ENCODE measurements around the gene ADAMTS15. TPM values are rescaled to one million over a fixed set of nuclear protein-coding genes. Genes with fewer than 3 reads are reported as not detected.
A peak's percentile ranks its signal among the peaks of the same experiment; 100 is the strongest.

Gene ADAMTS15
- total and polyA plus RNA-seq, 2 experiments from 2014 or later = 2.2 to 12.9 TPM

DNA sequence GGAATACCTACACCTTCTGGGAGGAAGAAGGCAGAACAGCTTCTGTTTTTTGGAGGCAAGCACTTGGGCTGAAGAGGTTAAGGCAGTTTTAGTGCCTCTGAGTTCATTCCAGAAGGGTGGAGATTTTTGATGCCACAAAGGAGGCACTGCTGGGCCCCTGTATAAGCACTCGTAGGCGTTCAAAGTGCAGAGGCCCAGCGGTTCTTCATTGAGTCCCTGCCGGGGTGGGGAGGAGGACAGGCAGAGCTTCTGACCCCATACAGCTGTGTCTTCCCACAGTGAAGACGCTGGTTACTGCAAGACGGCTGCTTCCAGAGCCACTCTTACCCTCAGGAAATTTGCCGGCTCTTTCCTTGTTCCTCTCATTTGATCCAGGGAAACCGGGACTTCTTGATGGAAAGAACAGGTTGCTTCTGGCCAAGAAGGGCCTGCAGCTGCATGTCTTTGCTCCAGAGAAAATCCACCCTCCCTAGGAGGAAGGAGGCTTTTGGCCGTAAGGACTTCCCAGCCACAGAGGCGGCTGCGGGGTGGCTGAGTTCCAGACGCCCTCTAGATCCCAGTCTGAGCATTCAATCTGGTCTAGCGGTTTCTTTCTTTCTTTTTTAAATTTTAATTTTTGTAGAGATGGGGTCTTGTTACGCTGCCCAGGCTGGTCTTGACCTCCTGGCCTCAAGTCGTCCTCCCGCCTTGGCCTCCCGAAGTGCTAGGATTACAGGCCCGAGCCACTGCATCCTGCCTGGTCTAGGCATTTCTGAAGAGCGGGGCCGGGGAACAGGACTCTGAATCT lies 9.4 kb downstream of the ADAMTS15 start:
- Histone ChIP-seq H3K4me3 (no peak overlapping the region), H3K9me3 (ENCODE audit: low read depth) (no peaks in the 10 kb centered on the region), H3K36me3 (peaks cover 1% of the 10 kb centered on the region), H3K27ac (no peak overlapping the region), H3K4me1 (ENCODE audit: low read depth) (peaks cover 15% of the 10 kb centered on the region), H3K27me3 (no peaks in the 10 kb centered on the region)
- TF ChIP-seq CTCF (IDR thresholded peaks at IDR 0.05; ENCODE audit: low read depth, low read length) = no peak
- peak in 1 of 2 donors; percentile 57 for DNase-seq (ENCODE audit: low read depth in 1 of 2, low spot score in 1 of 2)

DNA sequence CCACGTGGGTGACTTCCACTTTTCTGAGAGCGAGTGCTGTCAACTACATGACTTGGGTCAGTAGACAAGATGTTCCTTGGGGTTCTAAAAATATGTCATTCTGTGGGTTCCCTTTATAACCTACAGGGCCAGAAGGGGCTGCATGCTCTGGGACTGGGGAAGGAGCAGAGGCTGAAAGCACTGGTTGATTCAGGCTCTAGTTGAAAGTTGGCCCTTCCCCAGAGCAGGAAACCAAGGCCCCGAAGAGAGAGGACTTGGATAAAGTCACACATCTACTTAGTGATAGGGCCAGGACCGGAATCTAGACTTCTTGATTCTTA lies 9.9 kb downstream of the ADAMTS15 start:
- no peaks in the 10 kb centered on the region for H3K27me3 ChIP-seq
- peaks cover 2% of the 10 kb centered on the region for H3K36me3 ChIP-seq
- no peaks in the 10 kb centered on the region for H3K9me3 ChIP-seq (ENCODE audit: low read depth)
- TF ChIP-seq CTCF (IDR thresholded peaks at IDR 0.05; ENCODE audit: low read depth, low read length) = no peak
- DNase-seq (ENCODE audit: low read depth in 1 of 2, low spot score in 1 of 2) = no peak
- H3K27ac ChIP-seq = no peak overlapping the region
- H3K4me3 ChIP-seq = no peak overlapping the region
- H3K4me1 ChIP-seq (ENCODE audit: low read depth) = peaks cover 15% of the 10 kb centered on the region

GRCh38 chr11:130459521-130459920 lies 11.1 kb downstream of the ADAMTS15 start:
- Histone ChIP-seq H3K36me3 (peaks cover 2% of the 10 kb centered on the region), H3K4me3 (no peak overlapping the region), H3K27ac (no peak overlapping the region), H3K4me1 (ENCODE audit: low read depth) (peaks cover 8% of the 10 kb centered on the region), H3K9me3 (ENCODE audit: low read depth) (no peaks in the 10 kb centered on the region), H3K27me3 (no peaks in the 10 kb centered on the region)
- no peak for TF ChIP-seq CTCF (IDR thresholded peaks at IDR 0.05; ENCODE audit: low read depth, low read length)
- no peak for DNase-seq (ENCODE audit: low read depth in 1 of 2, low spot score in 1 of 2)

DNA sequence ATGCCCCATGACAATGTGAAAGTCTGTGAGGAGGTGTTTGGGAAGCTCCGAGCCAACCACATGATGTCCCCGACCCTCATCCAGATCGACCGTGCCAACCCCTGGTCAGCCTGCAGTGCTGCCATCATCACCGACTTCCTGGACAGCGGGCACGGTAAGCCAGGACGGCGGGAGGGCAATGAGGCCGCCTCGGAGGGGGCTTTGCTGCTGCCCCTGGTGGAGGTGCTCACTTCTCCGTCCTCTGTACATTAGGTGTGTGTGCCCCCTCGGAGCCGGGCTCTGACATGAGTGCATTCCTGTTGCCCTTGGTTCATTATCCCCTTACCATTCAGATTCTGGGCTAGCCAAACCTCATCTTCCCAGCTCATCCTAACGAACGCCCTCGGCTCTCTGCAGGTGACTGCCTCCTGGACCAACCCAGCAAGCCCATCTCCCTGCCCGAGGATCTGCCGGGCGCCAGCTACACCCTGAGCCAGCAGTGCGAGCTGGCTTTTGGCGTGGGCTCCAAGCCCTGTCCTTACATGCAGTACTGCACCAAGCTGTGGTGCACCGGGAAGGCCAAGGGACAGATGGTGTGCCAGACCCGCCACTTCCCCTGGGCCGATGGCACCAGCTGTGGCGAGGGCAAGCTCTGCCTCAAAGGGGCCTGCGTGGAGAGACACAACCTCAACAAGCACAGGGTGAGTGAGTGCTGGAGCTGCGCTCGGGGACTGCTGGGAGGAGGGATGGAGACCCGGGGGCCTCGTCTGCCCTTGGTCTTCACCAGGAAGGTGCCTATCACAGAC lies 13.8 kb downstream of the ADAMTS15 start:
- TF ChIP-seq CTCF (IDR thresholded peaks at IDR 0.05; ENCODE audit: low read depth, low read length) = no peak
- H3K9me3 ChIP-seq (ENCODE audit: low read depth) = no peaks in the 10 kb centered on the region
- no peaks in the 10 kb centered on the region for H3K27me3 ChIP-seq
- no peak for DNase-seq (ENCODE audit: low read depth in 1 of 2, low spot score in 1 of 2)
- H3K27ac ChIP-seq = no peak overlapping the region
- H3K4me3 ChIP-seq = no peak overlapping the region
- peaks cover 2% of the 10 kb centered on the region for H3K36me3 ChIP-seq
- H3K4me1 ChIP-seq (ENCODE audit: low read depth) = no peaks in the 10 kb centered on the region

GRCh38 chr11:130462931-130463330 lies 14.5 kb downstream of the ADAMTS15 start:
- TF ChIP-seq CTCF (IDR thresholded peaks at IDR 0.05; ENCODE audit: low read depth, low read length) = no peak
- H3K9me3 ChIP-seq (ENCODE audit: low read depth) = no peaks in the 10 kb centered on the region
- no peaks in the 10 kb centered on the region for H3K27me3 ChIP-seq
- no peak overlapping the region for H3K27ac ChIP-seq
- H3K36me3 ChIP-seq = peaks cover 2% of the 10 kb centered on the region
- H3K4me3 ChIP-seq = no peak overlapping the region
- no peak for DNase-seq (ENCODE audit: low read depth in 1 of 2, low spot score in 1 of 2)
- H3K4me1 ChIP-seq (ENCODE audit: low read depth) = no peaks in the 10 kb centered on the region
